Right cardiac atrium (tissue), 5 donors: ENCODE measurements around the gene CPT1A. TPM values are rescaled to one million over a fixed set of nuclear protein-coding genes. Genes with fewer than 3 reads are reported as not detected.

Source experiments
- ATAC-seq, 2 donors: fragments of 200-7000 bp; cut with Tn5 transposase; one replicate each; pipeline versions ENCODE4 v1.8.0 to v1.9.1; 2020; ENCODE audit warnings: moderate library complexity in 2 of 2, mild to moderate bottlenecking in 1 of 2
- DNase-seq, 3 donors: peaks; one replicate each; pipeline ENCODE4 v3.0.0-alpha.2; 2020
- H3K27ac ChIP-seq: one replicate; pipeline ENCODE4 v1.5.1; 2013; ENCODE audit warnings: mild to moderate bottlenecking, low read length, control low read depth, moderate library complexity
- H3K27me3 ChIP-seq: one replicate; pipeline ENCODE4 v1.6.1; 2013; ENCODE audit not compliant: control insufficient read depth, insufficient read depth
- H3K4me1 ChIP-seq: one replicate; pipeline ENCODE4 v1.6.1; 2013; ENCODE audit warnings: low read length; ENCODE audit not compliant: control insufficient read depth, insufficient read depth
- H3K4me3 ChIP-seq: one replicate; pipeline ENCODE4 v1.5.1; 2013; ENCODE audit warnings: low read length, control low read depth
- H3K9me3 ChIP-seq: one replicate; pipeline ENCODE4 v1.6.1; 2013; ENCODE audit warnings: low read length; ENCODE audit not compliant: control insufficient read depth
- WGBS: extraction: QIAGEN DNeasy Blood & Tissue Kit; methylation state at CpG from one replicate; pipeline ENCODE4 v1.1.7; 2013; 5-methylcytosine and 5-hydroxymethylcytosine counted together
- intact Hi-C, 4 donors: fragments of 100-400 bp; cut with DNase I; formaldehyde crosslinking; loops; one replicate each; pipeline versions ENCODE4 v1.11.0 to v1.14.0; 2022 to 2023
- polyA plus RNA-seq: library from polyadenylated mRNA; stranded (reverse); fragments of 200-250 nt; gene quantifications from one replicate; pipeline ENCODE4 v1.2.3, GENCODE V29; 2013
- total RNA-seq, 4 donors: library from RNA; stranded (reverse); fragmentation: NEBNext Ultra II Directional; extraction: Animal tissue kit (Norgen Biotek cat#: 25700); gene quantifications; one replicate each; pipeline ENCODE4 v1.2.1, GENCODE V29; 2021
- donor health status: healthy with polysubstance abuse.
- donor health status: DM: no; HTN: yes; CAD: no.
- donor health status: DM: no; HTN: no; CAD: no.
- donor health status: DM: no; HTN: yes; CAD: no; lungs with severe emphysema.
- donor health status: DM: yes; HTN: yes; CAD: no.

CPT1A gene
- total and polyA plus RNA-seq, 5 donors = 22.4 to 63.5 (median 44.1) TPM

DNA sequence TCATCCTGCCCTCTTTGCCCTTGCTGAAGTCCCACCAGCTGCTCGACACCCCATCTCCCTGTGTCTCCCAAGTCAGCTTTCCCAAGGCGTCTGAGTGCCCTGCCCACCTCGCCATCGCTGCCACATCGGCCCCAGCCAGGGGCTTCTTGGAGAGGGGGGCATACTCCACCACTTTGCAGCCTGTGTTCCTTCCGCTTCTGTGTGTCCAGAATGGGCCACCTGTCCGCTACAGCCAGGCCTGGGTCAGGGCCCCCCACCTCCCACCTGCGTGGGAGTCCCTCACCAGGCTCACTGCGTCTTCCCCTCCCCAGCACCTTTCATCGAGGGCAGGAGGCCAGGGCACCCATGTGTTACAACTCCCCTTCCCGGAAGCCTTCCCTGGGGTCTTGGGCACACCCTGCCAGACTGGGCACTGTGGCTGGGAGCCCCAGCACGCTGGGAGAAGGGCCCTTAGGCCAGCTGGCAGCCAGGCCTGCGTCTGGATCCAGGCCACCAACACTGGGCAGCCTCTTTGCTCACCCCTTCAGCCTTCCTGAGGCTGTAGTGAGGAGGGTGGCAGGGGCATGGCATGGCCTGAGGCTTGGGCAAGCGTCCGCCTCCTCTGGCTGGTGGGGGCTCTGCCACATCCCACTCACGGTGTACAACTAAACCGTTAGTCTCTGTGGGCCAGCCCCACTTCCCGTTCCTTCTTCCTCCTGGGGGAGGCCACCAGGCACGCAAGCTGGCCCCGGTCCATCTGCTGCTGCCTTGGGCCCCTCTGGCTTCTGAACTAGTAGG lies 13.4 kb downstream of the CPT1A start:
- DNase-seq (peak in 2 of 3 donors; percentile 71 to 73), ATAC-seq (peak; percentile 42 to 49)
- Histone ChIP-seq H3K27me3 (no peaks in the 10 kb centered on the region), H3K4me3 (no peak overlapping the region), H3K9me3 (no peaks in the 10 kb centered on the region), H3K4me1 (peaks cover 12% of the 10 kb centered on the region), H3K27ac (no peak overlapping the region)
- 57% methylated on average over 20 of the region's 20 CpGs for WGBS
- intact Hi-C loops = no loop called here

DNA sequence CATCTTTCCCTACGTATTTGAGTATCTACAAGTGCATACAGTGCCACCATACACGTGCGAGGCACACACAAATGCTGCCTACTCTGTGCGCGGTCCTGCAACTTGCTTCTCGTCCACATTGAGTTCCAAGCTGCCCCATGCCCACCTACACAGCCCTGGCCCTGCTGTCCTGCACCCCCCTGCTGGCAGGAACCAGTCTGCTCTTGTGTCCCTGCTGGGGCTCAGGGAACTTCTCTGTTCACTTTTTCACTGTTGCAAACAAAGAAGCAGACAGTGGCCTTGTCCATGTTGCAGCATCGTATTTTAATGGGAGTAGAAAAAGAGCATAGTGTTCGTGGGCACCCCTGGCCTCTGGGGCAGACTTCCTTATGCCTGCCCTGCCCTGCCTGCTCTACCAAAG lies 14.0 kb downstream of the CPT1A start:
- H3K4me1 ChIP-seq = peaks cover 8% of the 10 kb centered on the region
- no peaks in the 10 kb centered on the region for H3K9me3 ChIP-seq

DNA sequence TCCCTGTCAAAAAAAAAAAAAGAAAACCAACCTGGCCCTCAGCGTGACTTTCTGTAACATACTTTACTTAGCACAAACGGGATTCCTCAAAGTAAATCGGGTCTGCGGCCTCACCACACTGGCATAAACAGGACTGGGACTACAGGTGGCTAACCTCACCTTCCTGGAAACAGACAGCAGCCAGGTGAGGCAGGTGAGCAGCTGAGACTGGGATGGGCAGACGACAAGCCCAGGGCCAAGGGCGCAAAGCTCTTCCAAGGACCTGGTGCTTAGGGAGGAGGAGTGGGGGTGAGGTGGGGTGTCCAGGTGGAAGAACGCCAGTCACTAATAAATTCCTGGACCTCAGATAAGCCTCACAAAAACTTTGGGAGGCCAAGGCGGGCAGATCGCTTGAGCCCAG lies 15.0 kb downstream of the CPT1A start:
- intact Hi-C loops = no loop called here
- Histone ChIP-seq H3K27me3 (no peaks in the 10 kb centered on the region), H3K4me1 (peaks cover 6% of the 10 kb centered on the region), H3K27ac (no peak overlapping the region), H3K9me3 (no peaks in the 10 kb centered on the region), H3K4me3 (no peak overlapping the region)
- DNase-seq = peak in 1 of 3 donors; percentile 12
- WGBS = 96% methylated on average over 9 of the region's 9 CpGs
- ATAC-seq = no peak

More for the DNA sequence above, 14.0 kb downstream of the CPT1A start:
- ATAC-seq (no peak), DNase-seq (peak in 1 of 3 donors; percentile 15)
- Histone ChIP-seq H3K27ac (no peak overlapping the region), H3K4me3 (no peak overlapping the region), H3K27me3 (no peaks in the 10 kb centered on the region)
- WGBS = 72% methylated on average over 8 of the region's 8 CpGs
- intact Hi-C loops = no loop called here

DNA sequence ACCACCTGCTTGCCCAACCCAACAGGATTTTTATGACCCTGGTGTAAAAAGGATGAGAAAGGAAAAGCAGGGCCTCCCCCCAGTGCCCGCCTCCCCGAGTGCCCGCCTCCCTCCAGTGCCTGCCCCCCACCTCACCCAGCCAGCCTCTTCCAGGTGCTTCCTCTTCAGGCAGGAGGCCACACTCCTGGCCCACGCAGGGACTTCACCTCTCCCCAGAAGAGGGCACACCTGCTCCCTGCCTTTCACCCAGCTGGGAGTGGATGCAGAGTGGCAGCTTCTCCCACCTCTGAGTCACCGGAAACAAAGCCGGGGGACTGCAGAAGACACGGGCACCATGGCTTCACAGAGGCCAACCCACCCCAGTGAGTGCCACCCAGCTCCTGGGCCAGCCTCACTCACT lies 16.1 kb downstream of the CPT1A start:
- Histone ChIP-seq H3K4me3 (no peak overlapping the region), H3K27me3 (no peaks in the 10 kb centered on the region), H3K27ac (no peak overlapping the region), H3K4me1 (peaks cover 6% of the 10 kb centered on the region), H3K9me3 (no peaks in the 10 kb centered on the region)
- DNase-seq (no peak), ATAC-seq (peak; percentile 20 to 37)
- intact Hi-C loops = no loop called here
- 61% methylated on average over 7 of the region's 7 CpGs for WGBS

DNA sequence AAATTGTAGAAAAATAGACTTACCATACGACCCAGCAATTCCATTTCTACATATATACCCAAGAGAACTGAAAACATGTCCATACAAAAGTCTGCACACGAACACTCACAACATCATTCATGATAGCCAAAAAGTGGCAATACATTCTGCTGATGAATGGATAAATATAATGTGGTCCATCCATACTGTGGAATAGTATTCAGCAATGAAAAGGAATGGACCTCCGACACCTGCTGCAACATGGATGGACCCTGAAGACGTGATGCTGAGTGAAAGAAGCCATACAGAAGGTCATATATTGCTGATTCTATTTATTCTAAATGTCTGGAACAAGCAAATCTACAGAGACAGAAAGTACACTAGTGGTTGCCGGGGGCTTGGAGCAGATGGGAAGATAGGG lies 19.2 kb downstream of the CPT1A start:
- no peak overlapping the region for H3K4me3 ChIP-seq
- H3K9me3 ChIP-seq = no peaks in the 10 kb centered on the region
- intact Hi-C loops = no loop called here
- WGBS = 95% methylated on average over 5 of the region's 5 CpGs
- no peaks in the 10 kb centered on the region for H3K27me3 ChIP-seq
- no peak for ATAC-seq
- H3K4me1 ChIP-seq = no peaks in the 10 kb centered on the region
- H3K27ac ChIP-seq = no peak overlapping the region
- DNase-seq = no peak

DNA sequence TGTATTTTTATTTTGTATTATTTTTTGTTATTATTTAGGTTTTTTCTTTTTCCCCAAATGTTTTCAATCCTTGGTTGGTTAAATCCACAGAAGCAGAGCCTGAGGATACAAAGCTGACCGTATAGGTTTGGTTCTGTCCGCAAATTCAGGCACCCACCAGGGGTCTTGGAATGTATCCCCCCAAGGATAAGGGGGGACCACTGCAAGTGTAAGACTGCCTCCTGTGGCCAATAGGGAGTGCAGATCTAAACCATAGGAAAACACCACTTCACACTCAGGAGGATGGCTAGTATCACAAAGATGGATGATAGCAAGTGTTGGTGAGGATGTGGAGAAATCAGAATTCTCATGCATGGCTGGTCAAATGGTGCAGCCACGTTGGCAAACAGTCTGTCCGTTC lies 20.0 kb downstream of the CPT1A start:
- ATAC-seq (no peak), DNase-seq (no peak)
- H3K9me3 ChIP-seq = no peaks in the 10 kb centered on the region
- WGBS = 55% methylated on average over 4 of the region's 4 CpGs
- no peak overlapping the region for H3K4me3 ChIP-seq
- no peaks in the 10 kb centered on the region for H3K27me3 ChIP-seq
- H3K4me1 ChIP-seq = peaks cover 2% of the 10 kb centered on the region
- H3K27ac ChIP-seq = no peak overlapping the region
- intact Hi-C loops = no loop called here

DNA sequence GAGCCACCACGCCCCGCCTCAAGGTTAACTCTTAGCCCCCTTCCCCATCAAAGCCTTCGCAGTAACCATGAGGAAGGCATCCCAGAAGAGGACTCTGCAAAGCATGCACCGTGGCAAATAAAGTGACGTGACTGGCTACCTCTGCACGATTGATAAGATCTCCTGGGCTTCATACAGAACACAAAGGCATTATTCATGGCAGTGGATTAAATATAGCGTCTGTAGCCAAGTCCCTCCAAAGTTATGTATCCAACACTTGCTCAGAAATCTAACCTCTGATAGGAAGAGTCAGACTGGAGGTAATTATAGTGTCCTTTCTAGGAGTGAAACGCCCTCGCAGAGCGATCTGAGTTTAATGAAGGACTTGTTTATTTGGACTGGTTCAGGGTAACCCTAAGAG lies 22.4 kb downstream of the CPT1A start:
- Histone ChIP-seq H3K4me1 (peaks cover 2% of the 10 kb centered on the region), H3K27ac (no peak overlapping the region), H3K4me3 (no peak overlapping the region), H3K9me3 (no peaks in the 10 kb centered on the region), H3K27me3 (no peaks in the 10 kb centered on the region)
- DNase-seq (peak in 1 of 3 donors; percentile 0), ATAC-seq (no peak)
- intact Hi-C loops = no loop called here
- 69% methylated on average over 10 of the region's 10 CpGs for WGBS

DNA sequence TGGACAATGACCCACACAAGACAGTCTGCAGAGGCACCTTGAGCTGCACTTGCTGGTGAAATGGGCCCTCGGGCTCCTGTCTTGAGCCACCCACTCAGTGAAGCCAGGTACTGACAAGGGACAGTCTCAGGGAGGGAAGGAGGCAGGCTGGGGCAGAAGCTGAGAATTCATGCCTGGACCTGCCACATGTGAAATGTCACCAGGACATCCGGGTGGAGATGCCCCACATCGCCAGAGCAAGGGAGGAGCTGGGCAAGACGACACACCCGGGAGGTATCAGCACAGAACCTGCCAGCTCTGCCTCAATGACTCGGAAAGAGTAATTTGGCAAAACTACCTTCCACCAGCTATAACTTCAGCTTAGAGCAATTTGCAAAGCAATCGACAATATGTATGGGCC lies 23.5 kb downstream of the CPT1A start:
- intact Hi-C loops = no loop called here
- Histone ChIP-seq H3K9me3 (no peaks in the 10 kb centered on the region), H3K4me3 (no peak overlapping the region), H3K27ac (no peak overlapping the region), H3K4me1 (peaks cover 2% of the 10 kb centered on the region), H3K27me3 (no peaks in the 10 kb centered on the region)
- 87% methylated on average over 7 of the region's 7 CpGs for WGBS
- peak in 1 of 3 donors; percentile 46 for DNase-seq
- no peak for ATAC-seq

DNA sequence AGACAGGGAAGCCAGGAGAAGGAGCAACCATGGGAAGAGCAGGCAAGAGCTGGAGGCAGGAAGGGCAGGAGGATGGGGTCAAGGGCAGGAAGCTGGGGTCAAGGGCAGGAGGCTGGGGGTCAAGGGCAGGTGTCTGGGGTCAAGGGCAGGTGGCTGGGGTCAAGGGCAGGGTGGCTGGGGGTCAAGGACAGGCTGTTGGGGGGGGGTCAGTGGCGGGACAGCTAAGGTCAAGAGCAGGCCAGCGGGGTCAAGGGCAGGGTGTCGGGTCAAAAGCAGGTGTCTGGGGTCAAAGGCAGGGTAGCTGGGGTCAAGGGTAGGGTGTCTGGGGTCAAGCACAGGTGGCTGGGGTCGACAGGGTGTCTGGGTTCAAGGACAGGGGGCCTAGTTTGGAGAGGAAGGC lies 24.2 kb downstream of the CPT1A start:
- intact Hi-C loops = no loop called here
- no peaks in the 10 kb centered on the region for H3K9me3 ChIP-seq
- WGBS = 92% methylated on average over 4 of the region's 4 CpGs
- no peak overlapping the region for H3K4me3 ChIP-seq
- DNase-seq (peak in 1 of 3 donors; percentile 35), ATAC-seq (no peak)
- no peaks in the 10 kb centered on the region for H3K27me3 ChIP-seq
- H3K4me1 ChIP-seq = peaks cover 2% of the 10 kb centered on the region
- no peak overlapping the region for H3K27ac ChIP-seq

DNA sequence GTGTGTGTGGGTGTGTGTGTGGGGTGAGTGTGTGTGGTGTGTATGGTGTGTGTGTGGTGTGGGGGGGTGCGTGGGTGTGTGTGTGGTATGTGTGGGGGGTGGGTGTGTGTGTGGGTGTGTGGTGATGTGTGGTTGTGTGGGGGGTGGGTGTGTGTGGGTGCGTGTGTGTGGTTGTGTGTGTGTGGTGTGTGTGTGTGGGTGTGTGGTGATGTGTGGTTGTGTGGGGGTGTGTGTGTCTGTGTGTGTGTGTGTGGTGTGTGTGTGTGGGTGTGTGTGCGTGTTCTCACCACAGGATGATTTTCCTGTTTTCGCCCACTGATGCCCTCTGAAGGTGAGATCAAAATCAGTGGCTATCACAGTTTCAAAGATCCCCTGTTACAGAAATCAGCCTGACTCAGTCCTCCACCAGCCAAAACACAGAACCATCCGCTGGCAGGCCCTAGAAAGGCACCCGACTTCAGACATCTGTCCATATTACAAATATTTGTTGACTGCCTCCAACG lies 24.7 kb downstream of the CPT1A start:
- 73% methylated on average over 7 of the region's 7 CpGs for WGBS
- Histone ChIP-seq H3K27me3 (no peaks in the 10 kb centered on the region), H3K9me3 (no peaks in the 10 kb centered on the region), H3K4me1 (peaks cover 2% of the 10 kb centered on the region), H3K4me3 (no peak overlapping the region), H3K27ac (no peak overlapping the region)
- no peak for ATAC-seq
- peak in 1 of 3 donors; percentile 9 for DNase-seq
- intact Hi-C loops = no loop called here

DNA sequence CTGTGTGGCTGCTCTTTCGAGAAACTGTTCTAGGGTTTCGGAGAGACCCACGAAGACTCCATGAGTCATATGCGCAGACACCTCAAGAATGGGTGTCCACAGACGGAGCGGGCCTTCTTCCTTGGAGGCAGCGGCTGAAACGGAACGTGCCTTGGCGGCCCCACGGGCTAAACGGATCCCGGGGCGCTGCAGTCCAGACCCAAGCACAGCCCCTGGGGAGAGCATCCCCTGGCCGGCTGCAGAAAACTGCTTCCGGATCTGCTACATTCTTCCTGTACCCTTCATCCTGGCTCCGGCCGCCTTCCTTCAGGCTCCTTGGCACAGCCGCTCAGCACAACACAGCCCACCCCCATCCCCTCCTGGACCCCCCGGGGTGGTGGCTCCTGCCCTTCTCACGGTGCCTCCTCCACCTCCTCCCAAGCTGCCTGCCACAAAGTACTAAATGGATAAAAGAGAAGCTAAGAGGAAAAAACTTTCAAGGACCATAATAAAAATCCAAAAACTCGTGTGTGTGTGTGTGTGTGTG lies 25.4 kb downstream of the CPT1A start:
- intact Hi-C loops = no loop called here
- WGBS = 80% methylated on average over 22 of the region's 22 CpGs

More for the DNA sequence above, 25.4 kb downstream of the CPT1A start:
- DNase-seq = peak in 1 of 3 donors; percentile 49
- ATAC-seq = no peak
- Histone ChIP-seq H3K9me3 (no peaks in the 10 kb centered on the region), H3K27ac (no peak overlapping the region), H3K4me3 (no peak overlapping the region), H3K4me1 (peaks cover 2% of the 10 kb centered on the region), H3K27me3 (no peaks in the 10 kb centered on the region)
